Fibroblast of villous mesenchyme (primary cell): ENCODE data around the gene CDH16. TPM values are rescaled to one million over a fixed set of nuclear protein-coding genes. Genes with fewer than 3 reads are reported as not detected.

Experiments
- DNase-seq: peaks from one replicate; pipeline ENCODE4 v3.0.0-alpha.2; 2010; ENCODE audit warnings: low read depth
- H3K4me3 ChIP-seq: 2 replicates; pipeline ENCODE4 v1.5.1; 2011; ENCODE audit warnings: low read depth, mild to moderate bottlenecking, low read length
- CTCF ChIP-seq: IDR thresholded peaks from 2 replicates; pipeline ENCODE4 v1.5.1; 2012; ENCODE audit warnings: low read depth, mild to moderate bottlenecking, low read length; ENCODE audit not compliant: insufficient read depth
- total RNA-seq: library from RNA; depleted of rRNA; stranded (reverse); fragments of >200 nt; gene quantifications from 2 replicates; pipeline ENCODE4 v1.2.3, GENCODE V29; 2012

The CDH16 gene
- total RNA-seq, 1 donor = not detected

GRCh38 chr16:66862023-66862520 lies 56.6 kb downstream of the CDH16 start:
- DNase-seq = no peak
- no peak for TF ChIP-seq CTCF
- no peak overlapping the region for H3K4me3 ChIP-seq

GRCh38 chr16:66859397-66860068 lies 59.2 kb downstream of the CDH16 start:
- DNase-seq = no peak
- H3K4me3 ChIP-seq = no peak overlapping the region
- TF ChIP-seq CTCF = no peak

- peak; percentile 23 for DNase-seq
- no peak overlapping the region for H3K4me3 ChIP-seq
- no peak for TF ChIP-seq CTCF
Measured at GRCh38 chr16:66858740-66859396, 59.8 kb downstream of the CDH16 start.

Other genes with a start within 250 kb of the CDH16 start
- 20.7 and 22.5 TPM in 2 replicates for gene CMTM4, start 222.1 kb downstream of the CDH16 start, total RNA-seq
- 146 and 147 TPM in 2 replicates for gene DYNC1LI2, start 167.3 kb downstream of the CDH16 start, total RNA-seq
- gene TERB1, start 117.3 kb downstream of the CDH16 start, total RNA-seq = under 0.01 TPM in 1 of 2 replicates, not detected in the other
- gene NAE1, start 87.9 kb downstream of the CDH16 start, total RNA-seq = 67.6 and 91.1 TPM in 2 replicates
- gene CA7, start 74.5 kb downstream of the CDH16 start, total RNA-seq = not detected in 2 replicates
- gene PDP2, start 38.4 kb downstream of the CDH16 start, total RNA-seq = 17.4 and 25.9 TPM in 2 replicates
- gene RRAD, start 6.7 kb upstream of the CDH16 start, total RNA-seq = 12.5 and 15.1 TPM in 2 replicates
- 133 and 136 TPM in 2 replicates for gene CIAO2B, start 15.5 kb upstream of the CDH16 start, total RNA-seq
- gene CES2, start 16.6 kb upstream of the CDH16 start, total RNA-seq = 38.9 and 41.9 TPM in 2 replicates
- 0.32 TPM in 1 of 2 replicates, not detected in the other for gene CES3, start 42.4 kb upstream of the CDH16 start, total RNA-seq
- 1.9 and 4.3 TPM in 2 replicates for gene CES4A, start 69.7 kb upstream of the CDH16 start, total RNA-seq
- gene CBFB, start 110.3 kb upstream of the CDH16 start, total RNA-seq = 71.8 and 91.5 TPM in 2 replicates
- 12.9 and 16.0 TPM in 2 replicates for gene PHAF1, start 191.1 kb upstream of the CDH16 start, total RNA-seq
- gene B3GNT9, start 232.1 kb upstream of the CDH16 start, total RNA-seq = 41.9 and 46.4 TPM in 2 replicates
- 12.5 and 18.4 TPM in 2 replicates for gene TRADD, start 241.0 kb upstream of the CDH16 start, total RNA-seq
- 8.6 and 10.6 TPM in 2 replicates for gene FBXL8, start 241.1 kb upstream of the CDH16 start, total RNA-seq
- 2.6 and 3.0 TPM in 2 replicates for gene HSF4, start 245.9 kb upstream of the CDH16 start, total RNA-seq